Measurements from ENCODE around the gene SYCP3. TPM values are rescaled to one million over a fixed set of nuclear protein-coding genes. Genes with fewer than 3 reads are reported as not detected.

The SYCP3 gene
- polyA plus RNA-seq, 1 of the 3 experiments (the other 2 are of a cell fraction), result 0.07 TPM

- no peak for TF ChIP-seq GABPA (IDR thresholded peaks at IDR 0.05; ENCODE audit: low read depth)
- no peak for TF ChIP-seq TEAD4 (IDR thresholded peaks at IDR 0.05; ENCODE audit: borderline replicate concordance, insufficient read depth)
- TF ChIP-seq CTCF (IDR thresholded peaks at IDR 0.05), result no peak
- TF ChIP-seq POLR2AphosphoS5 (IDR thresholded peaks at IDR 0.05; ENCODE audit: low read depth, low read length), result no peak
- TF ChIP-seq CHD2 (IDR thresholded peaks at IDR 0.05; ENCODE audit: low read length, partially characterized antibody), result no peak
- no peak for TF ChIP-seq ELF1 (IDR thresholded peaks at IDR 0.05)
- no peak for TF ChIP-seq IRF3 (IDR thresholded peaks at IDR 0.05; ENCODE audit: low read depth, low read length)
- no peak for TF ChIP-seq TCF12 (IDR thresholded peaks at IDR 0.05)
- no peak for TF ChIP-seq RFX5 (IDR thresholded peaks at IDR 0.05; ENCODE audit: low read length)
- no peak for TF ChIP-seq NRF1 (IDR thresholded peaks at IDR 0.05; ENCODE audit: low read depth, low read length)
- TF ChIP-seq MXI1 (IDR thresholded peaks at IDR 0.05; ENCODE audit: low read depth, low read length), result no peak
- no peak for TF ChIP-seq REST (IDR thresholded peaks at IDR 0.05; ENCODE audit: low read depth, low read length)
- no peak for TF ChIP-seq USF2 (IDR thresholded peaks at IDR 0.05; ENCODE audit: borderline replicate concordance, low read depth, low read length)
- H3K4me1 ChIP-seq (ENCODE audit: control insufficient read depth in 1 of 2, insufficient read depth in 2 of 2, low read depth in 1 of 2, low read length in 1 of 2), result no peaks in the 10 kb centered on the region
- no peaks in the 10 kb centered on the region for H3K9me2 ChIP-seq
- peaks cover 8% of the 10 kb centered on the region for H3F3A ChIP-seq (replicated peaks; ENCODE audit: insufficient read depth)
- H3K27me3 ChIP-seq (ENCODE audit: insufficient read depth), result no peaks in the 10 kb centered on the region
- no peak overlapping the region for H2AFZ ChIP-seq (ENCODE audit: low read depth)
- no peak overlapping the region for H3K27ac ChIP-seq (ENCODE audit: low read depth in 2 of 2, low read length in 1 of 2)
- no peaks in the 10 kb centered on the region for H4K20me1 ChIP-seq (ENCODE audit: insufficient read depth)
- no peak overlapping the region for H3K4me3 ChIP-seq (ENCODE audit: low read depth in 2 of 2, low read length in 1 of 2)
- no peak overlapping the region for H3K9ac ChIP-seq
- POLR2A ChIA-PET, result interaction anchor here (0.7 kb wide), 1 partner anchor 10 kb away, joined by 3 read pairs; no protein-coding TSS in a partner anchor
- 94% methylated on average over 2 of the region's 2 CpGs for WGBS (ENCODE audit: low lambda C conversion rate)
- H3K36me3 ChIP-seq (replicated peaks in 1 of 2; ENCODE audit: control insufficient read depth in 1 of 2, insufficient read depth in 2 of 2, low read length in 1 of 2), result peaks cover 6% of the 10 kb centered on the region in 2 experiments
- H3K79me2 ChIP-seq (ENCODE audit: insufficient read depth), result no peaks in the 10 kb centered on the region
- no peak for DNase-seq
- no peaks in the 10 kb centered on the region for H3K9me3 ChIP-seq
- CTCF ChIA-PET, result interaction anchor here (1.3 to 4.6 kb wide), 3 partner anchors 11 to 57 kb away, joined by 5 to 25 read pairs (median 11); partner anchors contain the start of gene GNPTAB
- H3K4me2 ChIP-seq, result no peak overlapping the region
These were observed 44.6 kb upstream of the SYCP3 start for GRCh38 chr12:101783838-101784237.

Measured in SK-N-SH (cell line).